ENCODE data around the gene LNX1.

The LNX1 gene

GRCh38 chr4:53532521-53532920 lies 58.8 kb downstream of the LNX1 start:
- no peak for DNase-seq

DNA sequence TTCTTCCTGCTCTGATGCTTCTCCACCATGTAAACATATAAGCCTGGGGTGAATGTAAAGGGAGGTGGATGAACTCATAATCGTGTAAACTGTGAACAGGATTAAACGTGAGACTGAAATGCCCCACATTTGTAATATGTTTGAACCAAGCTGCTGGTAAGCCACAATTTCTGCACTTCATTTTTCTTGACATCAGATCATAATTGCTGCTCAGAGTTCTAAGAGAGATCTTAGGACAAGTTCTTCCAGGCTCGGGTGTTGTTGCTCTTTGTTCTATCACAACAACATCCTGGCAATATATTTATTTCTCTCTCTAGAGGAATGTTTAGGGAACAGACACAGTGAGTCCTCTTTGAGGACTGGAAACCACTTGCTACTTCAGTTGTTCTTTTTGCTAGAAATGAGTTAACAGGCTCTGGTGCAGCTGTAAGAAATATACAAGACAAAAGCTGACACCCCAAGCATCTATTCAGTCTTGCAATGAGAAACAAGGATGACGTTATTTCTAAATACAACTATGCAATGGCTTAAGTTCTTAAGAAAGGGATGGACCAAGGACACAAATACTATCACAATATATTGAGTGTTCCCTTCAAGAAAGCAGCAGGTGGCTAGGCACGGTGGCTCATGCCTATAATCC lies 59.6 kb downstream of the LNX1 start:
- DNase-seq, result no peak

- DNase-seq, result no peak
These were observed 62.3 kb downstream of the LNX1 start for GRCh38 chr4:53529025-53529424.

DNA sequence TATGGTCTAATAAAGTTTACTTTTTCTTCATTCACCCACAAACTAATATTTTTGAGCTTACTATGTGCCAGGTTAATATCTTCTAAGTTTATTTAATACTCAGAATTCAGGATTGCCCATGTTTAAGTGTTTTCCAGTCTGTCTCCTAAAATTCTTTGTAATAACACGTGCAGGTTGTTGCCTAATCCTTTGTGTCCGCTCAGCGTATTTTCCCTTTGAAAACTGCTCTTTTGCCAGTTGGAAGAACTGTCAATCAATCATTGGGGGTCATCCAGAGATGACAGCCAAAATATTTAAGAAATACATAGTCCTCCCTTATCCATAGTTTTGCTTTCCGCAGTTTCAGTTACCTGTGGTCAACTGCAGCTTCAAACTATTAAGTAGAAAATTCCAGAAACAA lies 63.4 kb downstream of the LNX1 start:
- DNase-seq, result no peak

- no peak for DNase-seq
These were observed 64.0 kb downstream of the LNX1 start for GRCh38 chr4:53527326-53527725.

DNA sequence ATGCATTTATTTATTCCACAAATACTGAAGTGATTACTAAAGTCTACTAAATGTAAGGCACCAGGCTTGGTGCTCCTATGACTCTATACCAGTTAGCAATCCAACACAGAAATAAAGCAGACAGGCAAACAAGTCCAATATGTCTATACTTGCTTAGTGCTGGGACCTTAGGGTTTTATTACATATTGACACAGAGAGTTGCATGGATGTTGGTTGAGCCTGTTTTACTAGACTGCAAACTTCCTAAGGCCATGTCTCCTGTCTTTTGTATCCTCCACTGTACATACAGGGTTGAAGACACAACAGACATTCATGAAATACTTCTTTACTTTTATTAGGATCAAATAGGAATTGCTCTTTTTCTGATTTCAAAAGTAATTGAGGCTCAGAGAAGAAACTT lies 69.0 kb downstream of the LNX1 start:
- DNase-seq, result no peak

GRCh38 chr4:53520116-53520515 lies 71.2 kb downstream of the LNX1 start:
- no peak for DNase-seq

GRCh38 chr4:53518807-53519206 lies 72.5 kb downstream of the LNX1 start:
- no peak for DNase-seq

- no peak for DNase-seq
These were observed 76.2 kb downstream of the LNX1 start for GRCh38 chr4:53515076-53515475.

- DNase-seq, result no peak
These were observed 76.8 kb downstream of the LNX1 start for GRCh38 chr4:53514509-53514908.

GRCh38 chr4:53512608-53513007 lies 78.7 kb downstream of the LNX1 start:
- no peak for DNase-seq

DNA sequence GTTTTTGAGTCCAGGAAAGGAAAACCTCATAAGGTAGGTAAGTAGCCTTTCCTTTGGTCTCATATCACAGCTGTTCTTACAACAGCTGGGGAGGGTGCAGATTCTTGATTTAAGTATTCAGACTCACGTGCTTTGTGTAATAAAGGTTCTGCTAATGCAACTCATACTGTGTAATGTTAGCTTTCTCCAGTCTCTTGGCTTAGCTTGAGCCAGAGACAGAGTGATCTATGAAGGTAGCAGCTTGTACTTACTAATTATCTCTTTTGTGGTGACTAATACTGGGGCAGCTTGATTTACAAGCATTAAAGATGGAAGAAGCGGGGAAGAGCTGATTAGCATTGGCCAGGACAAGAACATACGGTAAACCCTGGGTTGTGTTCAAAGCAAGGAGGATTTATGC lies 80.3 kb downstream of the LNX1 start:
- no peak for DNase-seq

- no peak for DNase-seq
These were observed 81.0 kb downstream of the LNX1 start for GRCh38 chr4:53510321-53510720.

- DNase-seq, result no peak
These were observed 82.8 kb downstream of the LNX1 start for GRCh38 chr4:53508446-53508845.

DNA sequence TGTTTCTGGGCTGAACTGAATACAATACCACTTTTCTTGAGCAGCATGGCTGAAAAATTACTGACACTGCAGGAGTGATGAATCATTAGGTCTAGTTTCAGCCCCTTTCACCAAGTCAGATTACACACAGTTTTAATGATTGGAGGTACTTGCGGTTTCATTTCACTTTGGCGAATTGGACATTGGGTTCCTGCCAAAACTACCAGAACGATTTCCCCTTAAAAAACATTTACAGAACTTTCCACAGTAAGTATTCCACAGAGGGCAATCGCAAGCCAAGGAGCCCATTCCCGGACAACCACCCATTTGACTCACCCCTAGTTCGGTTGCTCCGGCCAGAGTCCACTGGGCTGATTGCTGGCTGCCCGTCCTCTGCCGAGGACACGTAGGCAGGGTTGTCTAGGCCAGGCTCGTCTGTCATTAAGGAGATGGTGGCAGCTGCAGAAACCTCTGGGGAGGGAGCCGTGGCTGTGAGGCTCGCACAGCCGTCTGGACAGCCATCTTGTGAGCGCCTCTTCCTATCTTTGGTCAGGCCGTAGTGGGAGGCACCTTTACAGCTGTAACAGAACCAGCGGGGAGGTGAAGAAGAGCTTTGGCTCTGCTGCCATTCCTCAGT lies 83.5 kb downstream of the LNX1 start:
- no peak for DNase-seq

- DNase-seq, result no peak
These were observed 84.2 kb downstream of the LNX1 start for GRCh38 chr4:53507058-53507457.

DNA sequence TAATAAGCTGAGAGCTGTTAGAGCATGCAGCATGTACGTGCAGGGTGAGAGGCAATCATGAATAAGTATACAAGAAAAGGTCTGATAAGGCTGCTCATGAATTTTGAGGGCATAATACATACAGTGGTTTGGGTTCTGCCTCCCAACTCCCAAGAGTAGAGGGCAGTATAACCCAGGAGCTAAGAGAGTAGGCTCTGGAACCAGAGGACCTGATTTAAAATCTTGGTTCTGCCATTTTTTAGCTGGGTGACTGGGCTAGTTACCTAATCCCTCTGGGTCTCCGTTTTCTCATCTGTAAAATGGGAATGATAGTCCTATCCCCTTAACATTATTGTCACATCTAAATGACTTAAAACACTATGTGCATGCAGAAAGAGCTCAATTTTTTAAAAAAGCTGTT lies 85.3 kb downstream of the LNX1 start:
- DNase-seq, result no peak

DNA sequence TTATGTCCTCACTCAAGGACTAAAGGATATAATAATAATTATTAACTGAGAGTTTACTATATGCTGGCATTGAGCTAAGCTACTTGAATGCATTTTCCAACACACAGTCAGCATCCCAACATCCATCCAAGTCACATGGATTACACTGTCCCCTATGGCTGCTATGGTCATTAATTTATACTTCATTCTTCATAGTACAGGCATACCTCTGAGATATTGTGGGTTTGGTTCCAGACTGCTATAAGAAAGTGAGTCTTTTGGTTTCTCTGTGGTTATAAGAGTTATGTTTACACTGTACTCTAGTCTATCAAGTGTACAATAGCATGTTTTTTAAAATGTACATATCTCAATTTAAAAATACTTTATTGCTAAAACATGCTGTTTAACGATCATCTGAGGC lies 89.2 kb downstream of the LNX1 start:
- no peak for DNase-seq

GRCh38 chr4:53501561-53501960 lies 89.7 kb downstream of the LNX1 start:
- no peak for DNase-seq

DNA sequence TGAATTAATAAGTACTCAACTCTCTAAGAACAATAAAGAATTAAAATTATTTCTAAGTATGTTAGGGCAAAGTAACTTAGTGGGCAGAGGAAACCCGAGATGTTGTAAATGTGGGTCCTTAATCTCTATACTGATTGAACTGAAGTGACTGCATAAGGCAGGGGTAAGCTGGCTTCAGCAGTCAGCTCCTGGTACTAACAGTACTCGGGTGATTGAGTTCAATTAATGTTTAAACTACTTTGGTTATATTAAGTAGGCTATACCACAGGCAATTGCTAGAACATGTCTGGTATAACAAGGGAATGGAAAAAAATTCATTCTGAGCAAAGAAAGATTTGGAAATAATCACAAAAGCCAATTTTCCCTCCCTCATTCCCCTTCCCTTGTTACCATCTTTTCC lies 90.7 kb downstream of the LNX1 start:
- no peak for DNase-seq

DNA sequence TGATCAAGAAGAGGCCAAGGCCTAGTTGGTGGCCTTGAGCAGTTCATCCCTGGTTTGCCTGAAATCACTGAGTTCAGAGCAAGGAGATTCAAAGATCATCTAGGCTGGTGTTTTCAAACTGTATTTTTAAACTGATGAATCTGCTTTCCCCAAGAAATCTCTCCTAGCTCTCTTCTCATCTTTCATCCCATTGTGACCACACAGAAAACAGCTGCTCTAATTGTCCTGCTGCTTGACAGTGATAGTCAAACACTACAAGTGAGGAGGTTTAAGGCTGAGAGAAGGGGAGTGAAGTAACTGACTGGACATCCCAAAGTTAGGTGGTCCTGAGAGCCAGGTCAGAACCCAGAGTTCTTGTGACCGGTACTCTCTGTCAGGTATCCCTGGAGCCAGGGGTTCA lies 91.5 kb downstream of the LNX1 start:
- DNase-seq, result no peak

DNA sequence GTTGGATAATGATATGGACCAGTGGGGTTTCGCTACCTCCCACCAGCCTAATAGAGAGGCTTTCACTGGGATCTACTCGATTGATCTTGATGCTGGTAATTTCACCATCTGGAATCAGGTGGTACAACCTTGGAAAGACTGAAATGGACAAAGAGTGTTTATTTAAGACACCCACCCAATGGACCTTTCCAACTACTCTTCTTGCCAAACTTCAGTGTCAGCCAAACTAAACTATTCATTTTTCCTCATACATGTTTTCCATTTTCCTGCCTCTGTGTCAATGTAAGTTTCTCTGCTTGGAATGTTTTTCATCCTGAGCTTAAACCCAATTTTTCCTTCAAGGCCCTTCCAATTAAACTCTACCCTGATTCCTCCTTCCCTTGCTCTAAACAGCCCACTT lies 92.6 kb downstream of the LNX1 start:
- no peak for DNase-seq

DNA sequence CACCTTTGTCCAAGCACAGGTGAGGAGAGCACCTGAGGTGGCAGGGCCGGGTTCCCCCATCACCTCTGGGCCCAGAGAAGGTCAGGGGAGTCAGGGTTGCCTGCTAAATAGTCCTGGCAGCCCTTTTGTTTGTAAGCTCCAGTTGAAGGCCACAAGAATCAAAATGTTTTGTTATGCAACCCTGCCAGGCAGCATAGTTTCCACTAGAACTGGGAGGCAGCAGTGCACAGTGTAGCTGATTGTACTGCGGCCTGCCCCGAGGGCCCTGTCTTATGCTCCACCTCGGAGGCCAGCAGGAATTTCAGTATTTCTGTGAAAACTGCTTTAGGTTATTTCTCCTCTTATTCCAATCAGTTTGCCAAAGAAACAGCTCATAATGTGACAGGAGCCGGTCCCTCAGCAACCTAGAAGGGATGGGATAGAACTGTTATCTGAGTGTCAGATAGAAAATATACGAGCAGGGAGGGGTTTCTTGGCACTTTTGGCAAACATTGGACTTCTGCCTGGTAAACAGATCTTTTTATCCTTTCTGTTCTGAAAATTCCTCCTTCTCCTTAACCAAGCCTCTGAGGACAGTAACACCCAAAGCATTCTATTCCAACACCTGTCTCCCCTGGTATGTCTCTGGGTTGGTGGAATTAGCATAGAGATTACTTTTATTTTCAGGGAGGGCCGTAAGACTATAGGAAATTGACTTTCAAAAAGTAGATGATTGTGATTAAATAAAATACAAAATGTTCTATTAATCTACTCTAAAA lies 93.6 kb downstream of the LNX1 start:
- no peak for DNase-seq

DNA sequence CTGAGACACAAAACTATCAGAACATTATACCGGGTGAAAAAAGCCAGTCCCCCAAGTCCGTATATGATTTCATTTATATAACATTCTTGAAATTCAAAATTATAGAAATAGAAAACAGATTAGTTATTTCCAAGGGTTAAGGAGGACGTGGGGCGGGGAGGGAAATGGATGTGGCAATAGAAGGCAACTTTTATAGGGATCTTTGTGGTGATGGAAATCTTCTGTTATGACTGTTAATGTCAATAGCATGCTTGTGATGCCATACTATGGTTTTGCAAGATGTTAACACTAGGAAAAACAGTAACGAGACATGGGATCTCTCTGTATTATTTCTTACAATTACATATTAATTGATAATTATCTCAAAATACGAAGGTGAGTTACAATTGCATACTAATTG lies 96.4 kb downstream of the LNX1 start:
- no peak for DNase-seq
